MCF 10A (cell line): Measurements from ENCODE around the gene HDAC7. TPM values are rescaled to one million over a fixed set of nuclear protein-coding genes. Genes with fewer than 3 reads are reported as not detected.

Experiments used
- BruUV-seq: library from RNA; stranded (reverse); fragments of 400-500 nt; replicated peaks from 2 replicates; lab custom pipeline; 2021; lab: Mats Ljungman, UMichigan
- CTCF ChIA-PET: fragments of 300-600 bp; sonication (Branson Sonifier 250); formaldehyde crosslinking; extraction: SDS; loops from one replicate; lab custom pipeline; 2021; ENCODE audit warnings: antibody characterized with exemption, inconsistent platforms; lab: Yijun Ruan, JAX
- POLR2A ChIA-PET: fragments of 300-600, 350-650 bp; sonication (Branson Sonifier 250); formaldehyde crosslinking; extraction: SDS; loops from one replicate; lab custom pipeline; 2020; ENCODE audit warnings: antibody characterized with exemption, inconsistent platforms; lab: Yijun Ruan, JAX
- DNase-seq: peaks from one replicate; pipeline ENCODE4 v3.0.0-alpha.2; 2018; ENCODE audit not compliant: unreplicated experiment
- H3K27ac Mint-ChIP-seq: one replicate; pipeline ENCODE4 v1.8.0; 2022; ENCODE audit warnings: mild to moderate bottlenecking, low read depth, mixed read lengths; ENCODE audit not compliant: unreplicated experiment
- H3K27me3 Mint-ChIP-seq: one replicate; pipeline ENCODE4 v1.8.0; 2022; ENCODE audit warnings: mixed read lengths; ENCODE audit not compliant: insufficient read depth, unreplicated experiment
- H3K36me3 Mint-ChIP-seq: one replicate; pipeline ENCODE4 v1.8.0; 2022; ENCODE audit warnings: mild to moderate bottlenecking, moderate library complexity, mixed read lengths; ENCODE audit not compliant: insufficient read depth, unreplicated experiment
- H3K4me1 Mint-ChIP-seq: one replicate; pipeline ENCODE4 v1.8.0; 2022; ENCODE audit warnings: mixed read lengths; ENCODE audit not compliant: insufficient read depth, unreplicated experiment
- H3K4me3 Mint-ChIP-seq: one replicate; pipeline ENCODE4 v1.8.0; 2022; ENCODE audit warnings: mild to moderate bottlenecking, moderate library complexity, mixed read lengths; ENCODE audit not compliant: unreplicated experiment
- H3K9me3 Mint-ChIP-seq: one replicate; pipeline ENCODE4 v1.8.0; 2022; ENCODE audit warnings: mixed read lengths; ENCODE audit not compliant: unreplicated experiment
- CTCF ChIP-seq: fragments of 200-600 bp; IDR thresholded peaks from one replicate; pipeline ENCODE4 v1.8.0; 2022; ENCODE audit warnings: antibody characterized with exemption, mild to moderate bottlenecking; ENCODE audit not compliant: unreplicated experiment
- intact Hi-C: fragments of 100-400 bp; cut with micrococcal nuclease; formaldehyde crosslinking; loops from 2 replicates; pipeline ENCODE4 v1.14.1; 2022
- total RNA-seq: library from RNA; stranded (reverse); gene quantifications from 2 replicates; pipeline ENCODE4 v1.2.3, GENCODE V29; 2022

HDAC7 gene
- total RNA-seq, 1 experiment from 2014 or later = 80.1 TPM

DNA sequence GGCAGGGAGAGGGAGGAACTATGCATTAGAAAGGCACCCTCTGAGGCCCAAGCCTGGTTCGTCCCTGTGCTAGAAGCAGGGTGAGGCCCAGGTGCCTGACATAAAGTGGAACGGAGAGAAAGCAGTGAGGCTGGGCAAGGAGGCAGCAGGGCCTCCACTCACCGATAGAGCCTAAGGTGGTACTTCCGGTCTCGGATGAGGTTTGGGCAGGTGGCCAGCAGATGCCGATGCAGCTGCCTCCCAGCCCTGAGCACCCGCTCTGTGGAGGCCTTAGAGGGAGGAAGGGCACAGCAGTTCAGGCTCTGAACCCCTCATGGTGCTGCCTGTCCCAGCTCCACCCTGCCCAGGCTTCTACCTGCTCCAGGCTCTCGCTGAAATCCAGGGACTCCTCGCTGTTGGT is 68.1 kb downstream of the HDAC7 start:
- Mint-ChIP-seq H3K36me3 (peaks cover 6% of the 10 kb centered on the region), H3K27me3 (no peaks in the 10 kb centered on the region), H3K4me1 (peaks cover 32% of the 10 kb centered on the region), H3K9me3 (no peaks in the 10 kb centered on the region), H3K4me3 (no peak overlapping the region), H3K27ac (peak overlapping the region; percentile 89)
- no peak for DNase-seq
- no peak for TF ChIP-seq CTCF
- CTCF ChIA-PET = interaction anchor here (0.6 to 14.4 kb wide), 9 partner anchors 9 to 346 kb away, joined by 3 to 262 read pairs (median 4); partner anchors contain the start of gene SLC48A1
- POLR2A ChIA-PET = interaction anchor here (0.6 to 4.6 kb wide), 4 partner anchors 9 to 1514 kb away, joined by 3 to 19 read pairs (median 8); partner anchors contain the start of gene SLC48A1
- intact Hi-C loops = no loop called here
- no TSS peak for BruUV-seq

DNA sequence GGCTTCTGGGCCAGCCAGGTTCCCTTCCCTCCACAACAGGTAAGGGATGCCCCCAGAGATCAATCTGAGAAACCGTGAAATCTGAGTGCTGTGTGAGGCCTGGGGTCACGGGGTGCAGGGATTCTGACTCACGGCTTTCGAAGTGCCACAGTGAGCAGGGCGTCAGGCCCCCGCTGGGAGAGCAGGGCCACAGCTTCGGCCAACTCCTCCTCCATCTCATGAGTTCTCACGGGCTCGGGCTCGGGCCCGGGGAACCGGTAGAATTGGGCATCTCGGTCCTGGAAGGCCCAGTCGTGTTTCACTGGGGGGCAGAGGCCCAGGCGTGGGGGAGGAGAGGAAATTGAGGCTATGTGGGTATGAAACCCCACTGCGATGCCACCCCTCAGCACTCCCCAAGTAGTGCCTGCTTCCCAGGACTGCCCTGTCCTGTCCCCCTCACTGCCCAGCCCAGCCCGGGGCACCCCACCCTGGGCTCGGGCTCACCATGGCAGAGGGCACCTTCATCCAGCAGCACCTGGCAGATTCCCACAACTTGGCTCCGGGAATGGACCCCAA is 68.7 kb downstream of the HDAC7 start:
- intact Hi-C loops = no loop called here
- TF ChIP-seq CTCF = no peak
- ChIA-PET POLR2A (interaction anchor here (0.6 to 4.6 kb wide), 4 partner anchors 8 to 1513 kb away, joined by 3 to 19 read pairs (median 8); partner anchors contain the start of gene SLC48A1), CTCF (interaction anchor here (1.1 to 14.4 kb wide), 6 partner anchors 9 to 29 kb away, joined by 3 to 262 read pairs (median 6); partner anchors contain the start of gene SLC48A1)
- no TSS peak for BruUV-seq
- no peaks in the 10 kb centered on the region for H3K9me3 Mint-ChIP-seq
- no peaks in the 10 kb centered on the region for H3K27me3 Mint-ChIP-seq
- DNase-seq = no peak
- peaks cover 30% of the 10 kb centered on the region for H3K4me1 Mint-ChIP-seq
- no peak overlapping the region for H3K4me3 Mint-ChIP-seq
- peaks cover 6% of the 10 kb centered on the region for H3K36me3 Mint-ChIP-seq
- no peak overlapping the region for H3K27ac Mint-ChIP-seq

GRCh38 chr12:47750229-47750798 is 69.4 kb downstream of the HDAC7 start:
- Mint-ChIP-seq H3K27me3 (peaks cover 6% of the 10 kb centered on the region), H3K4me3 (no peak overlapping the region), H3K4me1 (peaks cover 23% of the 10 kb centered on the region), H3K9me3 (no peaks in the 10 kb centered on the region), H3K36me3 (peaks cover 6% of the 10 kb centered on the region), H3K27ac (no peak overlapping the region)
- BruUV-seq = no TSS peak
- CTCF ChIA-PET = interaction anchor here (1.2 to 14.4 kb wide), 2 partner anchors 8 to 30 kb away, joined by 6 to 262 read pairs; no protein-coding TSS in a partner anchor
- intact Hi-C loops = no loop called here
- no peak for TF ChIP-seq CTCF
- POLR2A ChIA-PET = interaction anchor here (0.7 to 4.6 kb wide), 2 partner anchors 9 to 22 kb away, joined by 3 to 19 read pairs; partner anchors contain the start of gene SLC48A1
- no peak for DNase-seq

DNA sequence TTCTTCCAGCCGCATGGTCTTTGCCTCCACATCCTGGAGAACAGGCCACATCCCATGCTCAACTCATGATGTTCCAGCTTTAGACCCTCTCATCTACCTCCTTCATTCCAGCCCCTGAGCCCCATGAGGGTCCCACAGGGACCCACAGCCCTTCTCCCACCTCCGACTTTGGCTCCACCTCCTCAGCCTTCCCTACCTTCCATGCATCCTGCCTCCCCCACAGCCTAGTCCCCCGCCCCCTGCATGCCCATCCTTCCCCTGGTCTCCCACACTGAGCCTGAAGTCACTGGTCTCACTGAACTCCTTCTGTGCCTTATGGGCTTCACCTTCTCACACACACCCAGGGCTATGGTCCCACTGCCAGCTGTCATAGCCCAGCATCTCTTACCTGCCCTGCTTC is 70.8 kb downstream of the HDAC7 start:
- no peak overlapping the region for H3K27ac Mint-ChIP-seq
- POLR2A ChIA-PET = no interaction called here
- H3K36me3 Mint-ChIP-seq = peaks cover 6% of the 10 kb centered on the region
- no peaks in the 10 kb centered on the region for H3K9me3 Mint-ChIP-seq
- H3K4me1 Mint-ChIP-seq = peaks cover 20% of the 10 kb centered on the region
- H3K4me3 Mint-ChIP-seq = no peak overlapping the region
- CTCF ChIA-PET = interaction anchor here (1.2 kb wide), 1 partner anchor 21 kb away, joined by 5 read pairs; no protein-coding TSS in a partner anchor
- intact Hi-C loops = no loop called here
- DNase-seq = no peak
- no peak for TF ChIP-seq CTCF
- no TSS peak for BruUV-seq
- H3K27me3 Mint-ChIP-seq = peaks cover 17% of the 10 kb centered on the region
